GM19193 (cell line): ENCODE data around the gene LDB3.

Experiments
- POLR2A ChIP-seq: IDR thresholded peaks from 4 replicates; pipeline ENCODE4 v1.6.1; 2011; ENCODE audit not compliant: insufficient read depth, insufficient read length; ENCODE audit errors: extremely low read depth

LDB3 gene

DNA sequence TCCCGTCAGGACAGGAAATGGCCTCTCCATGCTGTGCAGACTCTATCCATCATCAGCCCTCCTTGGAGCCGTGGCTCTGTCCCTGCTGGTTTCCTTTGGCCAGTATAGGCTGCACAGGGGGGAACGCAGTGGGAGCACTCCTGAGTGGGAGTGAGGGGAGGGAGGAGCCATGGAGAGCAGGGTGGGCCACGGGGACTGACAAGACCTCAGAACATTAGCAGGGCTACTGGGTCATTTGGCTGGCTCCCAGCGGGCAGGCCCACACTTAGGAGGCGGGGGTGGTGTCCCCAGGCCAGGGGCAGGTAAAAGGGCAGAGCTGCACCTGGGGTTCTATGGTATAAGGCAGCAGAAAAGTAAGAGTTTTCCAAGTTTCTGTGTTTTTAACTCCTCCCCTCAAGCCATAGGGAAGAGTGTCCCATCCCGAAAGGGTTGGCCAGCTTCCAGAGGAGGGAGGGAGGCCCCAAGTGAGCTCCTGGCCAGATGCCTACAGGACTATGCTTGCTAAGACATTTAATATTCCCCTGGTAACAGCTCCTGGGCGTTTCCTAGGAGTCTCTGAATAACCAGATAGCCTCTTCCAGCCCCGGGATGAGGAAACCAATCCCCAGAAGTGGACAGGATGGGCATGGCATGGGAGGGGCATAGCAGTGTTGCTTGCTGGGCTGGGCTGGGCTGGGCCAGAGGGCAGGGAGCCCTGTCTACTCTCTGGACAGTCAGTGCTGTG is 19.4 kb upstream of the LDB3 start:
- TF ChIP-seq POLR2A: no peak

DNA sequence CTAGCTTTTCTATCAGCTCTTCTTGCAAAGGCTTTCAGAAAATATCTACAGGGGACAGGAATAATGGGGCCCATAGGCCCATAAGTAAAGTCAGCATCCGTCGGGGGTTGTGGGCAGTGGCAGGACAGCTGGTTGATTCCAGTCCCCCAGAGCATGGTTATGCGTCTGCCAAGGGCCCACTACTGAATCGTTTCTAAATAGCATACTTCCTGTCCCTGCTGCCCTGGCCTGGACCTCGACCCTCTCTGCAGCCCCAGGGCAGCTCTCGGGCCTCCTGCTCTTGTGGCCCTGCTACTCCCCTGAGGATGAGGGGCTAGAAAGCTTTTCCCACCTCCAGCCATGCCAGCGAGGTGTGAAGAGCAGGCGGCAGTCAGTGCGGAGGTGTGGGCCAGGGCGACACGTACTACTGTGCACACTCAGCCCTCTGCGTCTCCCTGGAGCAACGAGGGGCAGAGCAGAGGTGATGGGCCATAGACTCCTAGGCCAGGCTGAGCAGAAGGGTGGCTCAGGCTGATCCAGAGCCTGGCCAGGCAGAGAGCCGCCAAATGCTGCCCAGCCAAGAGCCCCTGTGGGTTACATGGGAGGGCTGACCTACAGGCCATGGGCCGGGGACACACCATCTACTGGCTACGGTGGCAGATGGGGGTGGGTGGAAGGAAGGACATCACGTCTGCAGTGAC is 18.7 kb upstream of the LDB3 start:
- TF ChIP-seq POLR2A: no peak

DNA sequence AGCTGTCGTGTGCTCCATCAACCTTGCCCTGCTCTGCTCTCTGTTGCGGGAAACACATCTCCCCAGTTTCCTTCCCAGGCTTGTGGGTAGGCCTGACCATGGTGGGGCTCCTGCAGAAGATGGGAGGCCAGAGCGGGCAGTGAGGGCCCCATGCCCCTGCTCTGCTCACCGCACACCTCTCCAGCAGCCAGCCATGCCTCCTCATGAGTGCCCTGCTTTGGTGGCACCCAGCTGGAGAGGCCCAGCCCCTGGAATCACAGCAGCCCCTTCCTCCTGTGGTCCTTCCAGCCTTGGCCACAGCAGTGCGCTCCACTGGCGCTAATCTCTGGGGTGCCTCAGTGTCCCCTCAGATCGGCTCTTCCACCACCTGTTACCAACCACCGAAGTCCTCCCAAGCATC is 18.2 kb upstream of the LDB3 start:
- no peak for TF ChIP-seq POLR2A

DNA sequence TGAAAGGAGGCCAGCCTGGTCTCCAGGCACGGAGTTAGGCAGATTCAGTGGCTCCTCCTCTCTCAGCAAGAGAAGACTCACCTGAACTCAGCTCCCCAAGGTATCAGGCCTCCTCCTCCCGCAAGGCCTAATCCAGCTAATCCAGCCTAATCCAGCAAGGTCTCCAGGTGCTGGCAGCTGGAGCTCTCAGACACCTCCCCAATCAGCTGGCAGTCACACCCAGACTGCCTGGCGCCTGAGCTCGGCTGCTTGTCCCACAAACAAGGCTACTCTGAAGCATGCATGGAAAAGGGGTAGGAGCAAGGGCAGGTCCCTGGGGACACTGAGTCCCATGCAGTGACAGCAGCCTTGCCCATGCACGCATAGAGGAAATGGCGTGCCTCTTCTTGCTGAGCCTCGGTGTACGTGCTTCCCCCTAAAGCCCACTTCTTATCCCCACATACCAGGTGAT is 17.3 kb upstream of the LDB3 start:
- no peak for TF ChIP-seq POLR2A

DNA sequence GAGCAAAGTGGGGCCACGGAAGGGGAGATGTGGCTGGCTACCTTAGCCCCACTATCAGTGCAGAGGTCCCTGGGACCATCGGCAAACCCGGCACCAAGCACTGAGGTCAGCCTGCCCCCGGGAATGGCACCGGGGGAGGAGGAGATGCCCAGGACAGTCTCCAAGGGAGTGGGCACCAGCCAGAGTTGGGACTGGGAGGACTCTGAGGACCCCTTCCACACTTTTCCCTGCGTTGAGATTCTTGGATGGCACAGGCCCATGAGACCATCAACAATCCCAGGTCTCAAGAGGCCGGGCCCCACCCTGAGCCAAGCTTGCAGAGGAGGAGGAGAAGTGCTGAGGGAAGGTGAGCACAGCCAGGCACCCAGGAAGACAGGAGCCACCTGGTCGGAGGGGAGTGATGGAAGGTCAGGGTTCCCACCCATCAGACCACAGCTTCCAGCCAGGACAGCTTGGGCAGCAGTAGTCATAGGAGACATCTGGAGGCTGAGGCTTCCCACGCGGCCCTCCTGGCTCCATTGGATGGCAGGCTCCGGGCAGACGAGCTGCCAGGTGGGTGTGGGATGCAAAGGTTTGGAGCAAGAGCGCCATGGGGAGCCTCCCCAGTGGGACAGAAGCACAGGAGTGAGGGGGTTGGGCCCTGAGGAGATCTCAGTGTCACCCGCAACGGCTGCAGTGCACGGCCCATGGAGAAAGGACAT is 16.5 kb upstream of the LDB3 start:
- no peak for TF ChIP-seq POLR2A

DNA sequence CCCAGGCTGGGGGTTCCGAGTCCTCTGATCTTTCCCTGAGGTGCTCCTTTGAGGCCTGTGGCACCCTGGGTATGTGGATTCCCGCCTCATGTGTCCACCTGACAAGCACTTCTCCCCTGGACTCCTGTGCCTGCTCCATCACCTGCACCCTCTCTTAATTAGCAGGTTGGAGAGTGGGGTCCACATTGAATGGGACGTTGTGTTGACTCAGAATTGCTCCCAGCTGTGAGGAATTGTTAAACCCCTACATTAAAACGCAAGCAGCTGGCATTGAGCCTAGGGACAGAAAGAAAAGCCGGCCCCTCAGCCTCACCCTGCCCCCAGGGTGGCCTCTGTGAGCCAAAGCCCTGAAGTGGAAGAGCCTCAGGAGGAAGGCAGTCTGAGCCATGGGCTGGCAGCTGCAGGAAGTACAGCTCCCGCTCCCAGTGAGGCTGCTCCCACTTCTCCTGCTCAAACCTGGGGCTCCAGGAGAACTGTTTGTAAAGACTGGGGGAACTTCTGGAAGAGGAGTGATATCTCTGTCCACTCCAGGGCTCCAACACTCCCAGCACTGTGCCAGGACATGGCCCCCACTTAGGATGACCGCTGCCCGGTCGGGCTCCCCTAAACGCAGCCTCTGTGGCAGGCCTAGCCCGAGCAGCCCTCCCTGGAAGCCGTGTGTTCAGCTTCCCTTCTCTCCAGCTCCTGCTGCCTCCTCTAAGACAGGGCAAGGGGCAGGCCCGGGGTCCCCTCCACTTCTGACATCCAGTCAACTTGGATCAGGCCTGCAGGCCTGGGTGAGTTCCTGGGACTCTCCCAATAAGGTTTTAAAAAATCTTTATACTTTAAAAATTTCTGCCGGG is 15.7 kb upstream of the LDB3 start:
- no peak for TF ChIP-seq POLR2A

DNA sequence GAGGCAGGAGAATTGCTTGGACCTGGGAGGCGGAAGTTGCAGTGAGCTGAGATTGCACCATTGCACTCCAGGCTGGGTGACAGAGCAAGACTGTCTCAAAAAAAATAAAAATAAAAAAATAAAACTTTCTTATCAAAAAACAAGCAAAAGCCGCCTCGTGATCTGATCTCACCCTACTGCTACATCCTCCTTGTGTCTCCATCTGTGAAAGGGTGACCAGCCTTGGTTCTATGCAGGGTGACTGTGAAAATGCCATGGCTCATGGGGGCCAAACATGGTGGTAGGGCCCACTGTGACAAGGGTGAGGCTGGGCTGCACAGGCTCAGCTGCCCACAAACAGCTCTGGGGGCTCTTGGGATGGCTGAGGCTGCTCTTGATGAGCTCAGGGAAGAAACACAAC is 14.9 kb upstream of the LDB3 start:
- no peak for TF ChIP-seq POLR2A

DNA sequence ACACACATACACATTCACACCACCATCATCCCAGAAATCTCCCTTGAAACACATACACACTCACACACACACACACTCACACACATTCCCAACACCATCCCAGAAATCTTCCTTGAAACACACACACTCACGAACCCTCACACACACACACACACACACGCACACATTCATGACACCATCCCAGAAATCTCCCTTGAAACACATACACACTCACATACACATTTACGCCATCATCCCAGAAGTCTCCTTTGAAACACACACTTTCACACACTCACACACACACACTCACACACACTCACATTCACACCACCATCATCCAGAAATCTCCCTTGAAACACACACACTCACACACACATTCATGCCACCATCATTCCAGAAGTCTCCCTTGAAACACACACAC is 14.3 kb upstream of the LDB3 start:
- no peak for TF ChIP-seq POLR2A

DNA sequence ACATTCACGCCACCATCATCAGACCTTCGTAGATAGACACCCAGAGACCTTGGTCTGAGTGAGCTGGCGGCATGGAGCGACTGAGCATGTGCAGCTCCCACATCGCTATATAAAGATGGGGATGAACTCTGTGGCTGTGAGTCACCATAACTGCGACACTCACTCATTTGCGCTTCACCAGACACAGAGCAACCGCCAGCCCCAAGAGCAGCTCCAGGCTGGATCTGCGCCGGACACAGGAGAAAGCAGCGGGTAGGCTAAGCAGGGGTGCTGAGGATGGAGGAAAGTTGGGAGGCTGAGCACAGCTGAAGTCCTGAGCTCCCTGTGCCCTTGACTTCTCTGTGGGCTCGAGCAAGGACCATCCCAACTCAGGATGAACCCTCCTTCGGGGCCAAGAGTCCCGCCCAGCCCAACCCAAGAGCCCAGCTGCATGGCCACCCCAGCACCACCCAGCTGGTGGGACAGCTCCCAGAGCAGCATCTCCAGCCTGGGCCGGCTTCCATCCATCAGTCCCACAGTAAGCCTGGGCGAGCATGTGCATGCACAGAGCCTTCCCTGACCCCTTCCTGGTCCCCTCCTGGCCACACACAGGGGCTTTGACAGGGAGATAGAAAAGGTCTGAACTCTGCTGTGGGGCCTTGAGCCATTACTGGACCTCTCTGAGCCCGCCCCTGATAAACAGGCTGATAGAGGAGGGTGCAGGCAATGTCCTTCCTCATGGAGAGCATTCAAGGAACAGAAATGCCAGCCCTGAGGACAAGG is 13.7 kb upstream of the LDB3 start, which contains the start of gene OPN4:
OPN4 (plus strand) TSS at position 137 of the 762 bp plus-strand sequence; CDS start at position 374, 237 bp downstream.
- TF ChIP-seq POLR2A: no peak

DNA sequence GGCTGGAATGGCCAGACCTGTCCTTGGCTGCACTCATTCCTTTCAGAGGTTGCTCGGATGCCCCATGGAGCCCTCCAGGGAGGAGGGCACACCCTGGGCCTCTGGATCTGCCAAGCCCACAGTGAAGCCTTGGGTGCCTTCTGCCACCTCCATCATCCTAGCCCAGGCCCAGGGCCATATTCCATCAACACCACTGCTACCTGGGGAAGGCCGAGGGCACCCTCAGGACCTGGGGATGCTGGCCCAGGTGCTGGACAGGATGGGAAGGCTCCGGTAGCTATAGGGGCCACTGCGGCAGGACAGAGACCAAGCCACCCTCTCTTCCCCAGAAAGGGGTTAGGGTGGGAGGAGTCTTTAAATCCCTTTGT is 13.2 kb upstream of the LDB3 start:
- TF ChIP-seq POLR2A: no peak

DNA sequence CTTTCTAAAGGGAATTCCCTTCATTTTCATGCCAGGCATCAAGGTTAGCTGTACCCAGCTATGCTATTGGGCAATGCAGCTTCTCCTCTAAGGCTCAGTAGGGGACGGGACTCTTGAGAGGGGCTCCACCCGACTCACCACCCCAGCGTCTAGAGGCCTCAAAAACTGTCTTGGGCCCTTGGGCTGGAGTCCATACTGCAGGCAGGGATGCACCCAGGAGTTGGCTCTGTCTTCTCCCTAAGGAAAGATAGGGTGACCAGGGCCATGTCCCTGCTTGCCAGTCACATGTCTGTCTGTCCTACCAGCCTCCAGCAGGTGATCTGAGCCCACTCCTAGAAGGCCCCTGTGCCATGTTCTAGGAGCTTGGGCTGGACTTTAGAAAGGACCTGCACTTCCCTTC is 12.7 kb upstream of the LDB3 start:
- TF ChIP-seq POLR2A: no peak

DNA sequence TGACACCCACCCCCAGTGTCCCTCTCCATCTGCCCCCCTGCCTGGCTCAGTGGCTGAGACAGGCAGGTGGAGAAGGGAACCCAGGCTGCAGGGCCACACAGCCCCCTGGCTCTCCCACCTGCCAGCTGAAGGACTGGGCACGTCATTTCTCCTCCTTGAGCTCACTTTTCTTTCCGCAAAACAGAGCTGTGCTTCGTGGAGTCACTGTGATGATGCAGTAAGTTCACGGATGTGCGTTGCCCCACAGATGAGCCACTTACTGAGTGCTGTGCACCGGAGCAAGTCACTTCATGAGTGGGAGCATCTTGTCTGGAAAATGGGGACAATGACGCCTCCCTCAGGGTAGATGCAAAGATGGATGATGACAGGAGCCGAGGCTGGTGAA is 11.3 kb upstream of the LDB3 start:
- no peak for TF ChIP-seq POLR2A

DNA sequence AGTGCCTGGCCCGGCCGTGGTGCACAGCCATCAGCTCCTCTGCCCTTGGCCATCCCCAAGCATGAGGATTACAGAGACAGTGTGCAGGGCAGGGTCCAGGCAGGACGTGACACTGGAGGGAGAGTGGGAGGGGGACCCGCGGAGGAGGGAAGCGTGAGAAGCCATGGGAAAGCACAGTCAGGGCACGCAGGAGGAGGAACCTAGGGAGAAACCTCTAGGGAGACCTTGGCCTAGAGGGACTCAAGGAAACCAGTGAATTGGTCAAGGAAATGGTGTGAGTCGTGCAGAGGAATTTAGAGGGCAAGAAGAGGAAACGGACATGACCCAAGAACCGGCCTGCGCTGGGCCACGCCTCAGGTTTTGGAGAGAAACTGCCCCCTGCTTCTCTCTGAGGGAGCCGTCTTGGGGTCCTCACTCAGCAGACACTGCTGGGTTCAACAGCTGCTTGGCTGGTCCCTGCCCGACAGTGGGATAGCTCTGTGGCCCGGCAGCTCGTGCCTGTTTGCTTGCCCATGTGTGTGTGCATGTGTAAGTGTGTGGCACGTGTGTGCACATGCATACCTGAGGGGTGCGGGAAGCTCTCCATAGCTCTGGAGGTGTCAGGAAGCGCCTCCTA is 10.8 kb upstream of the LDB3 start:
- TF ChIP-seq POLR2A: no peak

DNA sequence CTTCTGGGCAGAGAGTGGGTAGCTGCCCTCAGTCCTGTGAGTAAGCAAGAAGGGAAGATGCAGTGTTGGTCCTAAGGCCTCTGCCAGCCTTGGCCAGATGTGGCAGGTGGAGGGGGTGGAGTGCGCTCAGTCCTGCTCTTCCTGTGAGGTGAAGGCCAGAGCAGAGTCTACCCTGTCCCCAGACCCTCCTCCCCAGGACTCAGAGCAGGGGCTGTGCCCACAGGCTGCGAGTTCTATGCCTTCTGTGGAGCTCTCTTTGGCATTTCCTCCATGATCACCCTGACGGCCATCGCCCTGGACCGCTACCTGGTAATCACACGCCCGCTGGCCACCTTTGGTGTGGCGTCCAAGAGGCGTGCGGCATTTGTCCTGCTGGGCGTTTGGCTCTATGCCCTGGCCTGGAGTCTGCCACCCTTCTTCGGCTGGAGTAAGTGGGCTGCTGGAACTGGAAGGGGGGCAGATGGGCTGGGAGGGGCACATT is 10.0 kb upstream of the LDB3 start:
- no peak for TF ChIP-seq POLR2A
